ENCODE data around the gene CLPSL2.

GRCh38 chr6:35728683-35729678, 47.4 kb upstream of the CLPSL2 start:
- TF ChIP-seq, protein P1, sequence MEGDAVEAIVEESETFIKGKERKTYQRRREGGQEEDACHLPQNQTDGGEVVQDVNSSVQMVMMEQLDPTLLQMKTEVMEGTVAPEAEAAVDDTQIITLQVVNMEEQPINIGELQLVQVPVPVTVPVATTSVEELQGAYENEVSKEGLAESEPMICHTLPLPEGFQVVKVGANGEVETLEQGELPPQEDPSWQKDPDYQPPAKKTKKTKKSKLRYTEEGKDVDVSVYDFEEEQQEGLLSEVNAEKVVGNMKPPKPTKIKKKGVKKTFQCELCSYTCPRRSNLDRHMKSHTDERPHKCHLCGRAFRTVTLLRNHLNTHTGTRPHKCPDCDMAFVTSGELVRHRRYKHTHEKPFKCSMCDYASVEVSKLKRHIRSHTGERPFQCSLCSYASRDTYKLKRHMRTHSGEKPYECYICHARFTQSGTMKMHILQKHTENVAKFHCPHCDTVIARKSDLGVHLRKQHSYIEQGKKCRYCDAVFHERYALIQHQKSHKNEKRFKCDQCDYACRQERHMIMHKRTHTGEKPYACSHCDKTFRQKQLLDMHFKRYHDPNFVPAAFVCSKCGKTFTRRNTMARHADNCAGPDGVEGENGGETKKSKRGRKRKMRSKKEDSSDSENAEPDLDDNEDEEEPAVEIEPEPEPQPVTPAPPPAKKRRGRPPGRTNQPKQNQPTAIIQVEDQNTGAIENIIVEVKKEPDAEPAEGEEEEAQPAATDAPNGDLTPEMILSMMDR (IDR thresholded peaks at IDR 0.05) = no peak
- no peak for TF ChIP-seq POLR2A (IDR thresholded peaks at IDR 0.05)

All from lower leg skin (tissue), 3 donors.